ENCODE measurements around the gene SEC11A.

Gene SEC11A

GRCh38 chr15:84759018-84759417 lies 43.1 kb upstream of the SEC11A start:
- no peak for TF ChIP-seq CTCF (IDR thresholded peaks at IDR 0.05)

DNA sequence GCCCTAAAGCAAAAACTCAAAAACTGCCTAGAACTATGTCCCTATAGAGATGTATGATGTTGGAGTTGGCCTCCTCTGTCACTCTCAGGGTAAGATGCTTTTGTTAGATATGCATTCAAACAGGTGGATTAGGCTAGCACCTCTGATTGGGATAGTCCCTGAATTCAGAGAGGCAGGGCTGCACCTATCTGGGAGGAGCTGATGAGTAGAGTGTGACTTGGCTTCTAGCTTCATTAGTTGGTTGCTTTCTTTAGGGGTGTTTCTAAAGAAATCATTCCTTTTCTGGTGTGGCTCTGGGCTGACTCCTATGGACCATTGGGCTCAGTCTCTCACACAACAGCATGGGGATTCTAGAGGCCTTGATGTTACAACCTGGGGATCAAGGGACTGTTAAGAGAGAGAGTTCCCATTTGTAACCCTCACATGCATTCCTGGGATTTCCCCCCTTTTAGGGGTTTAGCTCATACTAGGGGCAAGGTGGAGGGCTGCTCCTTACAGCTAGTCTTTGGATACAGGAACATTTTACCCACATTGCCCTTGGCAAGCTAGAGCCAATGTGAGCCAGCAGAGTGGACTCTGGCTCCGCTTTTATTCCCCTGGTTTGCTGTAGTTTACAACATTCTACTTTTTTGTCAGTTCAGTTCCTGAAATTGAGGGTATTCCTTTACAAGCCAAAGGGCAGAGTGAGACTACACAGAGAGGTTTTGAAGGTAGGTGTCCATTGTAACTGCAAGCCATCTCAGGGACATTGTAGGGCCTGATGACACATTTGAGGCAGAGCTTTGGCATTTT lies 40.0 kb upstream of the SEC11A start:
- TF ChIP-seq CTCF (IDR thresholded peaks at IDR 0.05): no peak

DNA sequence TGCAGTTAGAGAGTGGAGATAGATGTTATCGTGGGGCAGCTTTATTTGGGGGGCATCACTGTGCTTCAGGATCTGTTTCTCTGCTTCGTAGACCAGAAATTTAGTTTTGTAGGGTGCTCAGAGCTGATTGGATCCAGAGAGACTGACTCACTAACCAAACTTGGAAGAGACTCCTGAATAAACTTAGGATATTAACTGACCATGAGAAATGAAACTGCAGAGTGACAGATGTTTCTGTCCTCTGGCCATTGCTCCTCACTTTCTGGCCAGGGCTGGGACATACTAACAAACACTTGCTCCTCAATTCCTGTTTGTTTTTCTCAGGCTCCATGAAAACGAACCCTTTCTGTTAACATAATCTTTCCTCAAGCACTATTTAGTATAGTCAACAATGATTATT lies 36.8 kb upstream of the SEC11A start:
- TF ChIP-seq CTCF (IDR thresholded peaks at IDR 0.05): no peak

- no peak for TF ChIP-seq CTCF (IDR thresholded peaks at IDR 0.05)
Measured at GRCh38 chr15:84752195-84752594, 36.3 kb upstream of the SEC11A start.

GRCh38 chr15:84750583-84751092 lies 34.7 kb upstream of the SEC11A start:
- no peak for TF ChIP-seq CTCF (IDR thresholded peaks at IDR 0.05)

DNA sequence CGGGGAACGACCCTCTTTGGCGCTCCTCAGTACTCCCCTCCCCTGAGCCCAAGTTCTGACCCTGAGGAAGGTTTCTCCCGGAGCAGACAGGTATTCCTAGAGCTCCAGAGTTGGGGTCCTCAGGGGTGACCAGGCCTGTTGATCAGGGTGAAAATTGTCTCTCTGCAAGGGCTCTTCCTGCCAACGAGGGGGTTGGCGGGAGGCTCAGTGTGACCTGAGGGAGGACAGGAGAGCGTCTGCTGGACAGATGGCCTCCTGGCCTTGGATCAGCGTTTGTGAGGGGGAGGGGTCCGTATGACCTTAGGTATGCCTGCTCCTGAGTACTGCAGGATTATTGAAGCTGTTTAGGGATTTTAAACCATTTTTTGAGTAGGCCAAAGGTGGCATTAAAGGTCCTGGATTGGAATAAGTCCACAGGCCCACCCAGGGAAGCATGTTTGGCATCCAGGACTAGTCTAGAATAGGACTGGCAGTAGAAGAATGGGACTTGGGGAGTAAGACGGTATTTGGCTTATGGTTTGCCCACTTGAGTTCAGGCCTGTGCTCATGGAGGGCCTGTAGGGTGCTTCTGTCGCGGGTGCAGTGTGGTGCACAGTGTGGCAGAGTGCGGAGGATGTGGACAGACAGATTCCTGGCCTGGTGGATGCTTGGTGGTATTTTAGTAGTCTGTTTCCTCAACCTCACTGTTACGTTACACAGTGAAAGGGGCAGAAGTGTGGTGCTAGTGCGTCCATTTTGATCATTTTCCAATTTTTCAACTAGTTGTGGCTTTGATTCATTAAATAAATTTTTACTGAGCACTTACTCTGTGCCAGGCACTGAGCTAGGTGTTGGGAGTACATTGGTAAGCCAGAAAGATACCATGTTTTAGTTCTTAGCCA lies 33.4 kb upstream of the SEC11A start:
- no peak for TF ChIP-seq CTCF (IDR thresholded peaks at IDR 0.05)

- TF ChIP-seq CTCF (IDR thresholded peaks at IDR 0.05): peak; percentile 38; the same call in 1 of the 2 replicates
Measured at GRCh38 chr15:84748274-84749110, 32.6 kb upstream of the SEC11A start, which contains the start of gene ZNF592. Gene ZNF592 (plus strand): TSS chr15:84748592. CDS start chr15:84782676, 34,084 bp downstream.

Data from LNCAP (cell line).